ENCODE results near the gene WAS.

DNA sequence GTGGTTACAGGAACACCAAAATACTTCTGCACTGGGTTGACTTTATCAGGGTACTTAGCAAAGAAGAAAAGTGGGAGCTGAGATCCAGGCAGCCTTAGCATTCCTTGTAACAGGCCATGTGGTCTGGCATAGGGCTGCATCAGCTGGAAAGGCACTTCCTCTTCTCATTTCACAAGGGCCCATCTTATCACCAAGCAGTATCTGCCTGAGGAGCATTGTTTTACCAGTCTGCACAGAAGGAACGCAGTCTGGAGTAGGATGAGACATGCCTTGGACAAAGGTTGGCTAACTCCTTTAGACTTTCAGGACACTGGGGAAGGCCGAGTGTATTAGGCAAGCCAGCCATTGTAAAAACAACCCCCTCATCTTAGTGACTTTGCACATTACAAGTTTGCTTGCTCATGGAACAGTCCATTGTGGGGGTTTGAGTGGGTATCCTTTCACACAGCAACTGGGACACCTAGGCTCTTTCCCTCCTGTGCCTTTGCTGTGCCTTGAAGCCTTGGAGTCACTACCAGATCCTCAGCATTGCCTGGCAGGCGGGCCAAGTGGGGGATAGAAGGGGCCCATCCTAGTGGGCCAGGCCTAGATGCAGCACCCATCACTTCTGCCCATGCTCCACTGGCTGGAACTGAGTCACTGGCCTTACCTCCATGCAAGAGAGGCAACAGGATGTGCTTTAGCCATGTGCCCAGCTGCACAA, 17.5 kb downstream of the WAS start:
- TF ChIP-seq CTCF (IDR thresholded peaks at IDR 0.05; ENCODE audit: low read depth, low read length) (no peak), POLR2A (IDR thresholded peaks at IDR 0.05; ENCODE audit: extremely low read depth, insufficient read length) (no peak)

All from NB4 (cell line).